GM18505 (cell line): ENCODE results near the gene SPTBN1.

ENCODE experiments used
- ATAC-seq: cut with Tn5 transposase; IDR thresholded peaks from one replicate; pipeline ENCODE4 v1.9.1; 2021; ENCODE audit not compliant: unreplicated experiment
- POLR2A ChIP-seq: IDR thresholded peaks from 4 replicates; pipeline ENCODE4 v1.6.1; 2011; ENCODE audit warnings: borderline replicate concordance; ENCODE audit not compliant: insufficient read depth, insufficient read length; ENCODE audit errors: extremely low read depth

The SPTBN1 gene

GRCh38 chr2:54424555-54425163 is 31.5 kb upstream of the SPTBN1 start:
- no peak for TF ChIP-seq POLR2A
- ATAC-seq = no peak

- ATAC-seq = no peak
- no peak for TF ChIP-seq POLR2A
Measured at GRCh38 chr2:54428108-54428831, 27.9 kb upstream of the SPTBN1 start.

GRCh38 chr2:54429054-54429453 is 27.1 kb upstream of the SPTBN1 start:
- TF ChIP-seq POLR2A = no peak
- no peak for ATAC-seq

DNA sequence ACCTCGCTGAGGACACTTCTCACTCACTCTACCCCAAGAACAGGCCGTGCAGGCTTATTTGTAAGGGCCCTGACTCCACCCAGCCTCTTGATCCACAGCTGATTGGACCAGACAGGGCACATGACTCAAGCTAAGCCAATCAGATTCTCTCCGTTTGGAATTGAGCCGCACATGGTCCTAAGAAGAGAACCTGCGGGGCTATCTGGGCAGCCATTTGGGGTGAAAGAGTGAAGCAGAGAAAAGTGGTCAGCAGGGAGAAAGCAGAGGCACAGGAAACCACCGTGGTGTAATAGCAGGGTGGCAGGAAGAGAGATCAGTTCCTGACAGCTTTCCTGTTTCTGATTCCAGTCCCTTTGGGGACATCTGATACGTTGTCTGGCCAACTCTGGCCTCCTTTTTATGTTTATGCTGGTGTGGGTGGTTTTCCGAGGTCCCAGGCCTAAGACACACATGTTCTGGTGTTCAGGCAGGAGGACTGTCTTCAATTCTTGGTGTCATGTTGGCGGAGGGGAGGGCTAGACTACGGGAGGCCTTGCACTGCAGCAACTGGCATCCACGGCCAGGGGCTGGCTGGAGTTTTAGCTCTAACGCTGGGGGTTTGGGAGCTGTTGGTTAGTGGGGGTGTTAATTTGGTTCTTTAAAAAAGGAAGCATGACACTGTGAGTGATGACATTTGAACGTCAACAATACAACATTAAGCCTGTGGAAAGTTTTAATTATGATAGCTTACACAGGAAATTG is 26.1 kb upstream of the SPTBN1 start:
- no peak for TF ChIP-seq POLR2A
- ATAC-seq = no peak

DNA sequence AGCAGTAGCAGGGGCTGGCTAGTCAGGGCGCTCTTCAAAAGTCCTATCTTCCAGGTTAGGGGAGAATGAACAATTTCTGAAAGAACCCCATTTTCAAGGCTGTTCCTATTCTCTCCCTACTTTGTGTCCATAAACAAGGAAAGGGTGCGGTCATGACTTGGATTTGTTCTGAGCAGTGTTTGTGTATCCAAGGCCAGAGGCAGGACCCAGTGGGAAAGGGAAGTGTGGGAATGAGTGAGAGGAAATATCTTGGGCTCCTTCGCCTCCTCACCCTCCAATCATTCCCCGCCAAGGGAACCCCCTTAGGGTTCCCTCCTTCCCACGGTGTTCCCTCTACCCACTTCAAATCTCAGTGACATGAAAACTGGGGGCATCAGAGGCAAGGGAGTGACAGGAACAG is 25.5 kb upstream of the SPTBN1 start:
- TF ChIP-seq POLR2A = no peak
- ATAC-seq = no peak

DNA sequence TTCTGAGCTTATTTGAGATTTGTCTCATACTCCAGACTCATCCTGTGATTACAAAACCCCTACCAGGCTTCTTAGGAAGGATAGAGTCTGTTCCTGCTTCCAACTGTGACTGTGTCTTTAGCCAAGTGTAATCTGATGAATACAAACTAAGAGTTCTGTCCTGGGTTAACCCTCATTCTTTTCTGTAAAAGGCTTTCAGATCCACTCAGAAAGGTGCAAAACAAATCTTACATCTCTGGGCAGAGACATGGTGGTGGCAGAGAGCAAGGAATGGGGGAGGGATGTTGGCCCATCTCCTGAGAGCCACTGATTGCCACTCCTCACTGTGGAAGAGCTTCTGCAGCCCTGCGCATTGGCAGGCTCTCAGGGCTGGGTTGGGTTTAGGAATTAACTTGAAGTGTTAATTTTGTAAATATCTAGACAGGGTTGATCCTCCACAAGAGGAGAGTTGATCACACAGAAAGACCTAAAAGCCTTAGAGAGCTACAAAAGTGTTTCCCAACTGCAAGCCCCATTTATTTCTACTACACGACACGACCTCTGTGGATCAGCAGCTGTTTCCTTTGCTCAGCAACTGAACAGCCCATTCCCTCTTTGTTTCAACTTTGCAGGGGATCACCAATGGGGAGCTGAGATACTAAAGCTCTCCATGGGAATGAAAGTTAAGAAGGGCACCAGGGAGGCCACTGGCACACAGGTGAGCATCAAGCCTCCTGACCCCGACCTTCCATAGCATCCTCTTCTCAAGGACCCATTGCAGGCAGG is 23.7 kb upstream of the SPTBN1 start:
- no peak for TF ChIP-seq POLR2A

GRCh38 chr2:54434229-54434628 is 21.9 kb upstream of the SPTBN1 start:
- no peak for TF ChIP-seq POLR2A
- no peak for ATAC-seq

More for the DNA sequence above, 23.7 kb upstream of the SPTBN1 start:
- ATAC-seq = no peak

DNA sequence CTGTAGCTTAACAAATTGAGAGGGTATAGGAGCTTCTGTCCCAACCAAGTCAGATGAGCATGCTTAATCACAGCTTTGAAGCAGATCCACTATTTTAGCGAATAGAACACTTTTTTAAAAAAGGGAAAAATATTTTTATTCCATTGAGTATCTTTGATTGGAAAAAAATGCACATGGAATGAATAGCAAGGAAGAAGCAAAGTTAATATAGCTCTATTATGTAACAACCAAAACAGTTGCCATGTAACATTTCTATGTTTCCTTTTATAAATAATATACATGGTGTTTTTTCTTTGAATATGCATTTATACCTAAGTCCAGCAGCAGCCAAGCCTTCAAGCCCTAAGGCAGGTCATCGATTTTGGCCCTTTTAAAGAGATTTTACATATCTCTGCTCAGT is 21.4 kb upstream of the SPTBN1 start:
- TF ChIP-seq POLR2A = no peak
- no peak for ATAC-seq

- ATAC-seq = no peak
- no peak for TF ChIP-seq POLR2A
Measured at GRCh38 chr2:54435325-54436226, 20.6 kb upstream of the SPTBN1 start.

- ATAC-seq = no peak
- no peak for TF ChIP-seq POLR2A
Measured at GRCh38 chr2:54437588-54437987, 18.5 kb upstream of the SPTBN1 start.

- TF ChIP-seq POLR2A = no peak
- no peak for ATAC-seq
Measured at GRCh38 chr2:54438271-54438670, 17.9 kb upstream of the SPTBN1 start.

GRCh38 chr2:54439582-54439981 is 16.5 kb upstream of the SPTBN1 start:
- TF ChIP-seq POLR2A = no peak
- no peak for ATAC-seq
